HEK293T (cell line): ENCODE measurements around the gene RAD51D.

Source experiments
- BHLHE40 ChIP-seq: fragments of 450-650 bp; IDR thresholded peaks from 2 replicates; pipeline ENCODE4 v1.6.1; 2016; ENCODE audit warnings: mild to moderate bottlenecking, moderate library complexity, borderline replicate concordance
- CTBP1 ChIP-seq: fragments of 450-650 bp; IDR thresholded peaks from 2 replicates; pipeline ENCODE4 v1.6.1; 2016; ENCODE audit warnings: borderline replicate concordance
- ELF4 ChIP-seq: fragments of 450-650 bp; IDR thresholded peaks from 2 replicates; pipeline ENCODE4 v1.6.1; 2017; ENCODE audit warnings: antibody characterized with exemption
- FOXA1 ChIP-seq: fragments of 450-650 bp; IDR thresholded peaks from 2 replicates; pipeline ENCODE4 v1.6.1; 2016; ENCODE audit warnings: mild to moderate bottlenecking
- FOXK2 ChIP-seq: fragments of 450-650 bp; IDR thresholded peaks from 2 replicates; pipeline ENCODE4 v1.6.1; 2016; ENCODE audit warnings: mild to moderate bottlenecking
- FOXM1 ChIP-seq: fragments of 450-650 bp; IDR thresholded peaks from 2 replicates; pipeline ENCODE4 v1.6.1; 2017; ENCODE audit warnings: mild to moderate bottlenecking, borderline replicate concordance
- HDGF ChIP-seq: fragments of 450-650 bp; IDR thresholded peaks from 2 replicates; pipeline ENCODE4 v1.6.1; 2017; ENCODE audit warnings: antibody characterized with exemption, borderline replicate concordance
- L3MBTL2 ChIP-seq: fragments of 450-650 bp; conservative IDR thresholded peaks from 2 replicates; pipeline ENCODE4 v1.6.1; 2016; ENCODE audit warnings: mild to moderate bottlenecking
- SP1 ChIP-seq: fragments of 450-650 bp; IDR thresholded peaks from 2 replicates; pipeline ENCODE4 v1.6.1; 2017
- SUZ12 ChIP-seq: fragments of 450-650 bp; IDR thresholded peaks from 2 replicates; pipeline ENCODE4 v1.6.1; 2016; ENCODE audit warnings: mild to moderate bottlenecking
- ZNF384 ChIP-seq: fragments of 450-650 bp; IDR thresholded peaks from 2 replicates; pipeline ENCODE4 v1.6.1; 2016
- TF ChIP-seq, protein P1 (sequence below): fragments of 450-650 bp; IDR thresholded peaks from 2 replicates; pipeline ENCODE4 v1.6.1; 2016

GRCh38 chr17:35148144-35148543 lies 28.5 kb upstream of the RAD51D start:
- TF ChIP-seq FOXK2 (no peak), ELF4 (no peak), FOXM1 (no peak), SP1 (no peak), SUZ12 (no peak), ZNF384 (no peak), BHLHE40 (no peak), L3MBTL2 (no peak), CTBP1 (no peak), HDGF (no peak), FOXA1 (no peak)
- TF ChIP-seq, protein P1, sequence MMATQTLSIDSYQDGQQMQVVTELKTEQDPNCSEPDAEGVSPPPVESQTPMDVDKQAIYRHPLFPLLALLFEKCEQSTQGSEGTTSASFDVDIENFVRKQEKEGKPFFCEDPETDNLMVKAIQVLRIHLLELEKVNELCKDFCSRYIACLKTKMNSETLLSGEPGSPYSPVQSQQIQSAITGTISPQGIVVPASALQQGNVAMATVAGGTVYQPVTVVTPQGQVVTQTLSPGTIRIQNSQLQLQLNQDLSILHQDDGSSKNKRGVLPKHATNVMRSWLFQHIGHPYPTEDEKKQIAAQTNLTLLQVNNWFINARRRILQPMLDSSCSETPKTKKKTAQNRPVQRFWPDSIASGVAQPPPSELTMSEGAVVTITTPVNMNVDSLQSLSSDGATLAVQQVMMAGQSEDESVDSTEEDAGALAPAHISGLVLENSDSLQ = no peak
